Measurements from ENCODE around the gene ARHGEF26.
A peak's percentile ranks its signal among the peaks of the same experiment; 100 is the strongest.
"Not testable (repeated sequence)": the region's sequence is repeated elsewhere in the genome, so short reads cannot be mapped to it uniquely, and the experiment has no call there.

ARHGEF26 gene, protein sequence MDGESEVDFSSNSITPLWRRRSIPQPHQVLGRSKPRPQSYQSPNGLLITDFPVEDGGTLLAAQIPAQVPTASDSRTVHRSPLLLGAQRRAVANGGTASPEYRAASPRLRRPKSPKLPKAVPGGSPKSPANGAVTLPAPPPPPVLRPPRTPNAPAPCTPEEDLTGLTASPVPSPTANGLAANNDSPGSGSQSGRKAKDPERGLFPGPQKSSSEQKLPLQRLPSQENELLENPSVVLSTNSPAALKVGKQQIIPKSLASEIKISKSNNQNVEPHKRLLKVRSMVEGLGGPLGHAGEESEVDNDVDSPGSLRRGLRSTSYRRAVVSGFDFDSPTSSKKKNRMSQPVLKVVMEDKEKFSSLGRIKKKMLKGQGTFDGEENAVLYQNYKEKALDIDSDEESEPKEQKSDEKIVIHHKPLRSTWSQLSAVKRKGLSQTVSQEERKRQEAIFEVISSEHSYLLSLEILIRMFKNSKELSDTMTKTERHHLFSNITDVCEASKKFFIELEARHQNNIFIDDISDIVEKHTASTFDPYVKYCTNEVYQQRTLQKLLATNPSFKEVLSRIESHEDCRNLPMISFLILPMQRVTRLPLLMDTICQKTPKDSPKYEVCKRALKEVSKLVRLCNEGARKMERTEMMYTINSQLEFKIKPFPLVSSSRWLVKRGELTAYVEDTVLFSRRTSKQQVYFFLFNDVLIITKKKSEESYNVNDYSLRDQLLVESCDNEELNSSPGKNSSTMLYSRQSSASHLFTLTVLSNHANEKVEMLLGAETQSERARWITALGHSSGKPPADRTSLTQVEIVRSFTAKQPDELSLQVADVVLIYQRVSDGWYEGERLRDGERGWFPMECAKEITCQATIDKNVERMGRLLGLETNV

DNA sequence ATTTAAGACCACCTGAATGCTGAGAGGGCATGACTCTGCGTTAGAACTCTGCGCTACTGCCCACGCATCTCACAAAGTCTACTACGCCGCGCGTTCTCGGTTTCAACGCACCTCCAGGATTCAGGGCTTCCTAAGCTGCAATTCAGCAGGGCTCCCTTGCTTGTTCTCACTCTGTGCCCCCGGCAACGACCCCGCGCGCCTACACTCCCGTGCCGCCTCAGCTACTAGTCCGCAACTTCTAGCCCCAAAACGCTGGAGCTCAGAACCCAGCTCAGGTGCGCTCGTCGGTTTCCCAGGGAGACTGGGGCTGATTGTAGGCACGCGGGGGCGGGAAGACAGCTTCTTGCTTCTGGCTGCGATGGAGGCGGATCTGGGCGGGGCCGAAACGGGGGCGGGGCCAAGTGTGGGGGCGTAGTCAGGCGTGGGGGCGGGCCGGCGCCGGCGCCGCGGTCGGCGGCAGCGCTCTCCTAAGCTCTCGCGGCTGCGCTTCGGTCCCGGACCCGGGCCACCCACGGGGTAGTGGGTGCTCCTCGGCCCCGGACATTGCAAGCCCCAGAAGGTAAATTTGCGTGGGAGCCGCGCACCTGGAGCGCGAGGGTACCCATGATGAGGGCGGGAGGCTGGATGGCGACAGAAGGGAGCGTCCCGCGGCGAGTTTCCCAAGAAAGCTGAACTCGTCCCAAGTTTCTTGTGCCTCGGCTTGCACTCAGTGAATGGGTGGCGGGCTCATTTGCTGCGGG is at the start of gene ARHGEF26:
TSS of gene ARHGEF26 (plus strand) at position 430 of the 740 bp plus-strand sequence. CDS start 603 bp downstream, outside the sequence.
- H3K4me3 ChIP-seq (ENCODE audit: low read length) = peak within 1 kb of the TSS; percentile 56; the same call in 1 of the 2 replicates

DNA sequence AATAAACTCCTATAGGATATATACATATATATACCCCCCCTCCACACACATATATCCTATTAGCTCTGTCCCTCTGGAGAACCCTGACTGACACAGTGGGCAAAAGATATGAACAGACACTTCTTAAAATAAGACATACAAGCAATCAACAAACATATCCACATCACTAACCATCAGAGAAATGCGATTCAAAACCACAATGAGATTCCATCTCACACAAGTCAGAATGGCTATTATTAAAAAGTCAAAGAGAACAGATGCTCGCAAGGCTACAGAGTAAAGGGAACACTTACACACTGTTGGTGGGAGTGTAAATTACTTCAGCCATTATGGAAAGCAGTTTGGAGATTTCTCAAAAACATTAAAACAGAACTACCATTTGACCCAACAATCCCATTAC is 46.2 kb upstream of the ARHGEF26 start:
- H3K4me3 ChIP-seq (ENCODE audit: low read length) = no peak overlapping the region
- no peak for TF ChIP-seq ZNF274 (IDR thresholded peaks at IDR 0.05; ENCODE audit: low read depth, low read length)

More for the DNA sequence above, at the start of gene ARHGEF26:
- TF ChIP-seq ZNF274 (IDR thresholded peaks at IDR 0.05; ENCODE audit: low read depth, low read length) = no peak

DNA sequence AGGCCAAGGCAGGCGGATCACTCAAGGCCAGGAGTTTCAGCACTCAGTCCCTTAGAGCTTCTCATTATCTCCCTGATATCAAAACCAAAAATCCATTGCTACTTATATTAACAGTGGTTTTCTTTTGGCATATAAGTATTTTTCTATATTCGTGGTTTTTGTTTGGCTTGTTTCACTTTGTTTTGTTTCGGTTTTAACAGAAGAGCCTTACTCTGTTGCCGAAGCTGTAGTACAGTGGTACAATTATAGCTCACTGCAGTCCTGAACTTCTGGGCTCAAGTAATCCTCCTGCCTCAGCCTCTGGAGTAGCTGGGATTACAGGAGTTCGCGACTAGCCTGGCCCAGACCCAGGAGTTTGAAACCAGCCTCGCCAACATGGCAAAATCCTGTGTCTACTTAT is 42.5 kb upstream of the ARHGEF26 start:
- no peak for TF ChIP-seq ZNF274 (IDR thresholded peaks at IDR 0.05; ENCODE audit: low read depth, low read length)
- no peak overlapping the region for H3K4me3 ChIP-seq (ENCODE audit: low read length)

DNA sequence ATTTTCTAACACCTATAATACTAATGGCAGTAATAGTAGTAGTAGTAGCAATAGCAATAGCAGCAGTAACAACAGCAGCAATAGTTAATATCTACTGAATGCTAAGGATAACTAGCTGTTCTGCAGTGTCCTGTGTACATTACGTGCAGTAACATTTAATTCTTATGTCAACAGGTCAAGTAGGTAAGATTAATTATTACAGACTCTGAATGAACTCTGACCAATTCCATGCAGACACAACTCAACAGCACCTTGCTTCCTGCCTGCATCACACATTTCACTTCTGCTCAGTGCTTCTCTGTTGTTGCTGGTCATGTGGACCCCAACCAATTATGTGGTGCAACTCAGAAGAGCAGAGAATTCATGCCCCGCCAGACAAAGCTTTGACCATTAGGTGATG is 39.9 kb upstream of the ARHGEF26 start:
- H3K4me3 ChIP-seq (ENCODE audit: low read length) = no peak overlapping the region
- no peak for TF ChIP-seq ZNF274 (IDR thresholded peaks at IDR 0.05; ENCODE audit: low read depth, low read length)

DNA sequence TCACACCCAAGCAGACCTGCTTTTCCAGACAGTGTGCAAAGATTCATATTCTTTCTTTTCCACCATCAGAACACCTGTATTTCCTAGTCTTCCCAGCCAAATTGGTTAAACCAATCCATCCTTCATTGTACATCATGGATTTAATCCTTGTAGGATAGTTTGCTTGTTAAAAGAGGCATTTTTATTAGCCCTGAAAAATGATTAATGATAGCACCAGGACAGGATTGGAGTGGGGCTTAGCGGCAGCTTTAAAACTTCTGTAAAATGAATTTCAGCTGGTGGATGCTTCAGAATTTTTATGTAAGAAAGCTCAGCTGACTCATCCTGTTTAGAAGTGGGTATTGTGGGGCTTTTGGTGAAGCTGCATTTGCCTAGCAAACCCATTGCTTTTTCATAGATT is 36.1 kb upstream of the ARHGEF26 start:
- no peak for TF ChIP-seq ZNF274 (IDR thresholded peaks at IDR 0.05; ENCODE audit: low read depth, low read length)
- no peak overlapping the region for H3K4me3 ChIP-seq (ENCODE audit: low read length)

DNA sequence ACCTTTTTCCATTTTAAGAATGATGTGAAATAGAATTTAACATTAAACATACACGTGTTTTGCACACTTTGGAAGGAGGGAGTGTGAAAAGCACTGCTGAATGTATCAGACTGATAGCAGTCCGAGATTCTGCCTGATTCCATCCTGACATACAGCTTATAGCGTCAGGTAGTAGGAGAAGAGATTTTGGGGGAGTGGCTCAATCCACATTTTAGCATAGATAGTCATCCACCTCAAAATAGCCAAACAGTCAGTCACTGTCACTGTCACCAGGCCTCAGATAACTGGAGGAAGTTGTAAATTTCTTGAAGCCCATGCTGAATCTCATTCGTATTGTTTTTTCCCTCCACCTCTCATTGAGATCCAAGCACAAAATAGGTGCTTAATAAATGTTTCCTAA is 35.4 kb upstream of the ARHGEF26 start:
- TF ChIP-seq ZNF274 (IDR thresholded peaks at IDR 0.05; ENCODE audit: low read depth, low read length) = no peak
- H3K4me3 ChIP-seq (ENCODE audit: low read length) = no peak overlapping the region

DNA sequence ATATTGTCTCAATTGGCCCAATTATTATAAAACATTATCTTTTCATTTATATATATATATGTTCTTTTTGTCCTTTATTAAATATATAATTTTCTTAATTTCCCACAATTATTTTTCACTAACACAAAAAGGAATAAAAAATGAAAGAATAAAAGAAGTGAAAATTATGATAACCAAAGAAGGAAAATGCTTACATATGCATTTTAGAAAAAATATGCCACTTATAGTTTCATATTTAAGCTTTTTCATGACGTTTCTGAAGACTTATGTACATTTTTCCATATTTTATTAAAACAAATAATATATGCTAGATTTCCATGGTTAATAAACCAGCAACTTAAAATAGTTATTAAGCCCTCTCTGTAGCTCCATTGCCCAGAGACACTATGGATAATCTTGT is 34.9 kb upstream of the ARHGEF26 start:
- no peak for TF ChIP-seq ZNF274 (IDR thresholded peaks at IDR 0.05; ENCODE audit: low read depth, low read length)
- H3K4me3 ChIP-seq (ENCODE audit: low read length) = no peak overlapping the region

DNA sequence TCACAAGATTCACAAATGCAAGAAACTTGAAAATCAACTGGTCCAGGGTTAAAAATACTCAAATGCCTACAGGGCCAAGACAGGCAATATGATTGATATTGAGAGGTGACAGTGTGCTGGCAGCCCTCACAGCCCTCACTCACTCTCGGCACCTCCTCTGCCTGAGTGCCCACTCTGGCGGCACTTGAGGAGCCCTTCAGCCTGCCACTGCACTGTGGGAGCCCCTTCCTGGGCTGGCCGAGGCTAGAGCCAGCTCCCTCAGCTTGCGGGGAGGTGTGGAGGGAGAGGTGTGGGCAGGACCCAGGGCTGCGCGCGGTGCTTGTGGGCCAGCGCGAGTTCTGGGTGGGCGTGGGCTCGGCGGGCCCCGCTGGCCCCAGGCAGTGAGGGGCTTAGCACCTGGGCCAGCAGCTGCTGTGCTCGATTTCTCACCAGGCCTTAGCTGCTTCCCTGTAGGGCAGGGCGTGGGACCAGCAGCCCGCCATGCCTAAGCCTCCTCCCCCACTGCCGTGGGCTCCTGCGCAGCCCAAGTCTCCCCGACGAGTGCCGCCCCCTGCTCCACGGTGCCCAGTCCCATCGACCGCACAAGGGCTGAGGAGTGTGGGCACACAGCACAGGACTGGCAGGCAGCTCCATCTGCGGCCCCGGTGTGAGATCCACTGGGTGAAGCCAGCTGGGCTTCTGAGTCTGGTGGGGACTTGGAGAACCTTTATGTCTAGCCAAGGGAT is 33.3 kb upstream of the ARHGEF26 start:
- H3K4me3 ChIP-seq (ENCODE audit: low read length) = not testable (repeated sequence)

DNA sequence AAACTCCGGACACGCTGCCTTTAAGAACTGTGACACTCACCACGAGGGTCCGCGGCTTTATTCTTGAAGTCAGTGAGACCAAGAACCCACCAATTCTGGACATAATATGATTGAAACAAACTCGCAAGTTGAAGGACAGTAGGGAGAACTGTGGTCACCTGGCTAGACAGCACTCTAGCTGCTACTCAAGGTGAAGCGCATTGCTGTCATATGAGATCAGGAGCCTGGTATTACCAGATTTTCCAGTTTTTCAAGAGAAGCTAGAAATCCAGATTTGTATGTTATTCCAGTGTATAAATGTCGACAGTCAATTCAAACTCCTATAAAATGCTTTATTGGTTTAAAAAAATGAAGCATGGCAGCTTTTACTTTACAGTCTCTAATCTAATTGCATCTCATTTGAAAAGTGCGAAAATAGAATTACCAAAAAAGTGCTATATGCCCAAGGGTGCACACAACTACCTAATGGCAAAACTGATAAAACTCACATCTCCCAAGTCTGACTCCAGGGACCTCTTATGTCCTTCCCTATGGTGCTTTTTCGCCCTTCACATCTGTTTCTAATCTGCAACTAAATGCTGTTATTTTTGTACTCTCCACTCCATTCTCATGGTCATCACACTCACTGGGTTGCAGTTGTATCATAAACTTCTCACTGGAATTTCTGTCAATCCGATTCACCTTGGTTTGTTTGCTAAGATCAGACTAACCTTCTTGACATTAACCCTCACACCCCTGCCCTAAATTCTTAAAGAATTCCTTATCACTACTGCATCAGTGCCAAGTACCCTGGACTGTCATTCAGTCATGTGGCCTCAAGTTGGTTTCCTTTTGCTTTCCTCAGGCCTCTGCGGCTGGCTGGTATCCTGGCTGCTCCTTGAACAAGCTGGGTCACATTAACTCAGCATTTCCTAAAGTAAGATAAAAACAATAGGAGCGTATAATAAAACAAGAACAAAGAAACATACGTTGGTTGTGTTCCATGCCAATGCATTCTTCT is 31.5 kb upstream of the ARHGEF26 start:
- no peak for TF ChIP-seq ZNF274 (IDR thresholded peaks at IDR 0.05; ENCODE audit: low read depth, low read length)
- H3K4me3 ChIP-seq (ENCODE audit: low read length) = no peak overlapping the region

DNA sequence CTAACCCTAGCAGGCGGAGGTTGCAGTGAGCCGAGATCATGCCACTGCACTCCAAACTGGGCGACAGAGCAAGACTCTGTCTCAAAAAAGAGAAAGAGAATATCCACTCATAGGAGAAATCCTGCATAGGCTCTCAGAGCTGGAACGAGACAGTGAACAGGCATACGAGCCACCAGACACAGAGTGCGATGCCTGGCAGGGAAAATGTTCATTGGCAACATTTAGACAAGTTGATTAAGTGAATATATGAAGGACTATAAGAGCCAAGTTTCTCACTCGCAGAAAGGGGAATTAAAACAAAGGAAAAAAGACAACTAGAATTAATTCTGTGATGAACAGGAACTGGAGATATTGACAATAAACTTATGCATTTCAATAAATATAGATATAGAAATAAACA is 27.1 kb upstream of the ARHGEF26 start:
- TF ChIP-seq ZNF274 (IDR thresholded peaks at IDR 0.05; ENCODE audit: low read depth, low read length) = no peak
- no peak overlapping the region for H3K4me3 ChIP-seq (ENCODE audit: low read length)

DNA sequence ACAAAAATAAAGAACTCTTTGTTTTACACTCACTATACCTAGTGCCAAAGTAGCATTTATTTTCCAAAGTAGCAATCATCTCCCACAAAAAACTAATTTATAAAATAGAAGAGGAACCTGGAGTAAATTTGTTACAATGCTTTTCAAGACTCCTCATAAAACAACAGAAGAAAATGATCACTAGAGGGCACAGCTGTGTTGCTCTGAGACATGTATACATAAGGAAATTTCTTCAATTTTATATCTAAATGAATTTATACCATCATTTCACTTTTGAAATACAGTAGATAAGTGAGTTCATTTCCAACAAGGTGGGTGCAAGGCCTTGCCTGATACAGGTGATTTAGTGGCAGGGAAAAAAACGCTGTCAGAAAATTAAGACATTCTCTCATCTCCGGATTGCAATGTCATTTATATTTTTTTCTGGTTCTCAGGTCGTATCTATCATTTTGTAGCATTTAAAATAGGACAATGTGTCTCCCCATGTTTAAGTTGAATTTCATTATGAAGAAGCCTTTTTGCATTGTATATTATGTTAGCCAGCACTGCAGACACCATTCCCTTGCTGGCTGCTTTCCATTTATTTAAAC is 25.3 kb upstream of the ARHGEF26 start:
- no peak for TF ChIP-seq ZNF274 (IDR thresholded peaks at IDR 0.05; ENCODE audit: low read depth, low read length)
- no peak overlapping the region for H3K4me3 ChIP-seq (ENCODE audit: low read length)

DNA sequence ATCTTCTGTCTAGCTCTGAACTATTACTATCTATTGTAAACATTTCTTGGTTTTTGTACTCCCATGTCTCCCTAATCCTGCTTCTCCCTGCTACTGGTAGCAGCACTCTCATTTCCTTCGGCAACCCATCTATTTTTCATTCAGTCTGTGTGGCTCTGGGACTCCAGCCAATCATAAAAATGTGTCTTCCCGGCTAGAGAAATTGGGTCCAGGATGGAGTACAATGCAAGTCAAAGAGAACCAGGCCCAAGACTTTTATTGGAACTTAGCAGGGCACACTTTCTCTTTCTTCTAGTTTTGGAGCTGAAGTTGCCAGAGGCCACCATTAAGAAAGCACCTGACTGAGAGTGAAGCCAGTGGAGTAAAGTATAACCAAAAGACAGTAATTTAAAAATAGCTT is 22.8 kb upstream of the ARHGEF26 start:
- no peak overlapping the region for H3K4me3 ChIP-seq (ENCODE audit: low read length)
- TF ChIP-seq ZNF274 (IDR thresholded peaks at IDR 0.05; ENCODE audit: low read depth, low read length) = no peak
